NCI-H748 treated with DMSO at 0.1 percent for 48 hours (cell line): ENCODE results near the gene PLA2G6.

Experiments
- DNase-seq: peaks from one replicate; lab custom pipeline; 2025; lab: John Stamatoyannopoulos, UW

Gene PLA2G6

DNA sequence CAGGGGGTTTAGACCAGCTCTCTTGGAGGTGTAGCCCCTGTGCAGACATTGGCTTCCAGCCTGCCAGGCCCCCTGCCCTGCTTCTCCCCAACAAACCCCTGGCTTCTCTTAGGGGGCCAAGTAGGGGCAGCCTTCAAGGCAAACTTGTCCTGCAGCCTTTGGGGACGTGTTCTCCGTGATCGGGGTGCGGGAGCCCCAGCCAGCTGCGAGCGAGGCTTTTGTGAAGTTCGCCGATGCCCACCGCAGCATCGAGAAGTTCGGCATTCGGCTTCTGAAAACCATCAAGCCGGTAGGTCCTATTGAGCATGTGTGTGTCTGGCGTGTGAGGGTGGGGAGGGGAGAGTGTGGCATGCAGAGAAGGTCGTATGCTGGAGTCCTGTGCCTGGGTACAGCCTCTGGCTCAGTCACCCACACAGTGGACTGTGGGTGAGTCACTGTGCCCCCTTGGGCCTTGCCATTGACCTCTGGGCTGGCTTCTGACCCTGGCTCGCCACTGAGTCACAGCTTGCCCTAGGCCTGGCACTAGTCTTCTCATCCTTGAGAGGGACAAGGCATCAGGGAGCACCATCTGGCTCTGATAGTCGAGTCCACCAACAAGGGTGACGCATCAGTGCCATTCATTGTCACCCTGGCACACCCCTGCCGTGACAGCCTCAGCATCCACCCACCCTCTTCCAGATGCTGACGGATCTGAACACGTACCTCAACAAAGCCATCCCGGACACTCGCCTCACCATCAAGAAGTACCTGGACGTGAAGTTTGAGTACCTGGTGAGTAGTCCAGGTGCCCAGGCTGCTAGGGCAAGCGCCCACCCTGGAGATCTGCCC, 109.1 kb downstream of the PLA2G6 start:
- no peak for DNase-seq

DNA sequence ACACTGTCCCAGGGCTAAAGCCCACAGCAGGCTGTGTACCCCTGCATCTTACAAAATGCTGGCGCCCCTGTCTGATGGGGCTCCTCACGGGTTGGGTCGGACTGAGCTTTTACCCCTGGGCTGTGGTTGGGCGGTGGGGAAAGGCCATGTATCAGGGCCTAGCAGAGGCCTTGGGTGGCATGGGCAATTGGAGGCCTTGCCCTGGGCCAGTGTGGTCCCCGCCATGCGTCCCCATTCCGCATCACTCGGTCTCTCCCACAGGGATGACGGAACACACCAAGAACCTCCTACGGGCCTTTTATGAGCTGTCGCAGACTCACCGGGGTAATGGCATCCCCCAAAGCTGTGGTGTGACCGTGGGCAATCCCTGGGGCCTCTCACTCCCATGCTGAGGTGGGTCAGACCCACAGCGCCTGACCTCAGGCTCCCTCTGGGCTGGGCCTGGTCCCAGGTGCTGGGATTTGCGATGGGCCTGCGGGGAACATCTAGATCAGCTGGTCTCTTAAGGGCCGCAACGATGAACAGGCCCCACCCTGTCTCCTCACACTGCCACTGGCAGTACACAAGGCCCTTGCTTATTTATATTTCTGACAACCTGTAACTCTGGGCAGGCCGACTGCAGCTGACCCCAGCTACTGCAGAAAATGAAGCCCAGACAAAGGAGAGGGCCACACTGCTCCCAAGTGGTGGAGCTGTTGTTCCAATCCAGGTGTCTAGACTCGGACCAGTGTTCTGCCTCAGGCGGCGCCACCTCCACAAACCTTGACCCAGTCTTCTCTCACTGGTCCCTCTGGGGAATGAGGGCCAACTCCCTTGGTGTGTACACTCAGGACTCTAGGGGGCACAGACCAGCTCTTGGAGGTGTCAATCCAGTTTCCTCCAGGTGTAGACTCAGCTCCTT, 110.0 kb downstream of the PLA2G6 start:
- no peak for DNase-seq

DNA sequence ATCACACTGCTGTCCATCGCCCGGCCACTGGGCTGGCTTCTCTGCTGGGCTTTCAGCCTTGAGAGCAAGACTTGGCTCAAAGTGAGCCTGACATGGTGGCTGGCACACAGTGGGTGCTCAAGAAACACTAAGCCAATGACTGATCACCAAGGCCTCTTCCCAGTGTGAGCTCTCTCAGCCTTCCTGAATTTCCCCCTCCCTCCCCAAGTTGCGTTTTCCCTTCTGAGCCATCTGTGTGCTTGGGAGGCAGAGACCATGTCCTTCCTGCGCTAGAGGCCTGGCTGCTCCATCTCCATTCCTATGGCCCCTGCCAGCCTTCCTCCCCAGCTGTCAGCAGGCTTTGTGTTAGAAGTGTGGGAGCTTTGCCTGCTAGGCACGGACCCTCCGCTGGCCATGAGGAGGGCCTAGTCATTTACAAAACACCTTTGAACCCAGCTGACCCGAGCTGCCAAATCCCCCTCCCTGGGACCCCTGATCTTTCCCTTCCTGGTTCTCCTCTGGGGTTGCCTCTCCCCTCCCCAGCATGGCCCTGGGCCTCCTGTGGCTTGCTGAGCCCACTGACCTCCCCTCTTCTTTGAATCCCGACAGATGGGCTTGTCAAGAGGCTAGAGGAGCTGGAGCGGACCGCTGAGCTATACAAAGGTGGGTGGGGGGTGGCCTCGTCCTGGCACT, 111.2 kb downstream of the PLA2G6 start:
- no peak for DNase-seq

DNA sequence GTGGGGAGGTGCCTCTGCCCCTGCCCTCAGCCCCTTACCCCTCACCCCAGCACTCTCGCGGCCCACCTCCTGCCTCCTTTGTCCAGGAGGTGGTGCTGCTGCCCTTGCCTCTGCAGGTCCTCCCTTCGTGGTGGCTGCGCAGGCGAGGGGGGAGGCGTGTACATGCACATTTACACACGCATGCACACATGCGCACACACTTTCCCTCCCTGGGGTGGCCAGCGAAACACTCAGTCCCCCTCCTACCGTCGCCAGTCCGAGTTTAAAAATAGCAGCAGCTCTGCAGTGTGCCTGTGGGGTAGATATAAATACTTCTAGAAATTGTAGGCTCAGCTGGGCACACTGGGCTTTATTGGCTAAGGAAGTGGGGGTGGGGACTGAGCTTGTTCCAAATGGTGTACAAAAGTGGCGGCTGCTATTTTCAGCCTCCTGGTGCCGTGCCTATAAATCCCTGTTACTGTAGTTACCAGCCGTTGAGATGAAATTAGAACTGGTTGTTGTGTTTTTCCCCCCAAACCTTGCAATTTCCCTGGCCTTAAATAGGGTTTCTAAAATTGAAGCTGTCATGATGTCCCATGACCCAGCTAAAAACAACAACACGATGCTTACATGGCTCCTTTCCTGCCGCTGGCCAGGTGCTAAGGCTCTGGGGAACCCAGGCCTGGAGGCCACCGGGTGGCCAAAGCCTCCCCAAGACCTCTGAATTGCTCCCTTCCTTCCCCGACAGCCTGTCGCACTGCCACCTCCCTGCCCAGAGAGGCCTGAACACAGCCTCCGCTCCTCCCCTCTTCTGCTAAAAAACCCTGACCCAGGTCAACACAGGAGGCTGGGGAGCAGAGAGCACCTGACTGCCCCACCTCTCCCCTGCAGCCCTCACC, 112.0 kb downstream of the PLA2G6 start:
- DNase-seq: no peak

DNA sequence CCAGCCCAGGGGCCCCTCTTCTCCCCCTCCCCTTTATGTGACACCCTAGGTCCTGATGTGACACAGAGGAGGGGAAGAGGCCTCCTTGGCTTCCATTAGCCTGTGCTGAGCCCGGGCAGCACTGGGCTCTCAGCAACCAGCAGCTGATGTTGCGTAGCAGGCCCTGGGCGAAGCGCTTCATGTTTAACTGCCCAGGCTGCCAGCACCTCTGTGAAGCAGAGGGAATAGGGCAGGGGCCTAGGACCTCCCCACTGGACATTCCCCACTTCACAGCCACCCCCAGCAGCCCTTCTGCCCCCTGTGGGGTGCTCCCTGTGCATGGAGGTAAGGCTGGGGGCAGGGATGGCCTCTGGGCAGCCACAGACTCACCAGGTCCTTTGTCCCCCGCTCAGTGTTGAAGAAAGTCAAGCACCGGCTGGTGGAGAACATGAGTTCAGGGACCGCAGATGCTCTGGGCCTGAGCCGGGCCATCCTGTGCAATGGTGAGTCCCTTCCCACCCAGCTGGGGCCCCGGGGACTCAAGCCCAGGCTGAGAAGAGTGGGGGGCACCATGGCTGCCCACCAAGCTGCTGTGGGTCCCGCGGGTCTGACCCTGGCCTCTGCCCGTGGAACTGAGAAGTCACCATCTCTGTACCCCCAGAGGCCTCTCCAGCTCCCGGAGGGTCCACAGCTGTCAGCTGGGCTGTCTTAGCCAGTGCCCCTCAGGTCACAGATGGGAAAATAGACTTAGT, 112.8 kb downstream of the PLA2G6 start:
- DNase-seq: no peak

DNA sequence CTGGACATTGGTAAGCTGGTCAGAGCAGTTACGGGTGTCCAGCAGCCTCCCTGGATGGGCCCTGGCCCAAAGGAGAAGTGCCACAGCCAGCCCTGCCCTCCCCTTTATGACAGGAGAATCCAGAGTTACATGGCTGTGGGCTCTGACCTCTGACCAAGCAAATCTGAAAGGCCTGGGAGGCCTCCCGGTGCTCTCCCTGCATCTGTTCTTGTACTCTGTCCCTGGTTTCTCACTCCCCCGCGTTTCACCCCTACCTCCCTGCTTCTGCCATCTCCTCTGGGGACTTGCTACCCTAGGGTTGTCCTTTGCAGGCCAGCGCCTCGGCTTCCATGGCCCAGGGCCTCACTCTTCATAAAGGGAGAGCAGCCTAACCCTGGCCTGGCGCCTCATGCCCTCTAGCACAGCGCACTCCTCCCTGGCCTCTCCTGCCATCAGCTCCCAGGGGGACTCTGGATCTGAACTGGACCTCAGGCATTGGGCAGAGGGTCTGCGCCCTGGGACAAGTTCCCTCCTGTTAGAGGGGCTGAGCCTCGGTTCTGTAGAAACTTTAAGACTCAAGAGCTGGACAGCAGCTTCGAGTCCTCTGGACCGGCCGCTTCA, 113.8 kb downstream of the PLA2G6 start:
- no peak for DNase-seq

DNA sequence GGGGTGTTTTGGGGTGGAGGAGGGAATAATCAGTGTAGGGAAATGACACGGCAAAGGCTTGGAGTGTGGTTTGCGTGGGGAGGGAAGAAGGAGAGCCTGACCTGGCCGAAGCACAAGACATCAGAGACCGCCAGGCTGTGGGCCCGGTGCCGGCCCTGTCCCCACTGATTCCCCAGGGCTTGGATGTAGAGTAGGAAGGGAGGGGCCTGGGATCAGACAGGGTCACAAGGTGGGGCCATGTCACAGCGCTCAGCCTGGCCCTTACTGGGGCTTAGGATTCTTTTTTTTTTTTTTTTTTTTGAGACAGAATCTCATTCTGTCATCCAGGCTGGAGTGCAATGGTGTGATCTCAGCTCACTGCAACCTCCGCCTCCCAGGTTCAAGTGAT, 114.6 kb downstream of the PLA2G6 start:
- DNase-seq: no peak

DNA sequence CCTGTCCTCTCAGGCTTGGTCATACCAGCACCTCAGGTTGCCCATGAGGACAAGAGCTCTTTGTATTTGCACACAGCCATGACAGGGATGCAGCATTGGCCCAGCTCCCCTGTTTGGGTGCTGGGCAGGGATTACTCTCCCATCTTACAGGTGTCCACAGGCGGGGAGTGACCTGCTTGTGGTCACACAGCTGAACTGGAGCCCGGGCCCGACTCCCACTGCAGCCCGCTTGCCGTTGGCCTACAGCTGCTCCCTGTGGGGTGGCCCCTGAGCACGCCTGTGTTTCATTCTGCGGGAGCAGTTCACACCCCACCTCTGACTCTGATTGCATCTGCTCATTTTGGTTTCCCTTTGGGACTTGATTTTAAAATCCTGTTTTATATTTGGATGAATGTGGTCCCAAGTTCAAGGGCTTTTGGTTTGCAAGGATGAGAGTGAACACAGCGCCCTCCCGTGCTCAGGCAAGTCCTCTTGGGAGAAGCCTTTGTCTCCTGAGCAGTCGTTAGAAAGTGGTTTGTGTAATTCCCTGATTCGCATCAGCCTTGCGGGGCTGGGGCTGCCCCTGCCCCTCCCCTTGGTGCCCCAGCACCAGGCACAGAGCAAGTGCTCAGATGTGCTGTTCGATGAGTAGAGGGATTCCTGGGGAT, 115.1 kb downstream of the PLA2G6 start:
- no peak for DNase-seq

DNA sequence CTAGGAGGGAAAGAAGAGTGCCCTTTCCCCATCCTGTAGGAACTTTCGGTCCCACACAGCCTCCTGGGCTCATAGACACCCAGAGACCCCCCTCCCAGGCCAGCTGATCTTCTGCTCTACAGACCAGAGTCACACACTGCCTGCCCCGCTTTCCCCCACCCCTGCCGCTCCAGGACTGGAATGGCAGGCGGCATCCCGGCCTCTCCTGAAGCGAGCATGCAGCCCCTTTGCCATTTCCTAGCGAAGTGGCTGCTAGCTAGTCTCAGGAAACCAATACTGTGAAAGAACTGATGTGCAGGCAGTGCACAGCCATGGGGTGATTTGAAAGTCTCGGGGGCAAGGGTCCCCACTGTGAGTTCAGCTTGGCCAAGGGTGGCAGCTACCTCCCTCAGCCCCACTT, 116.1 kb downstream of the PLA2G6 start:
- no peak for DNase-seq

DNA sequence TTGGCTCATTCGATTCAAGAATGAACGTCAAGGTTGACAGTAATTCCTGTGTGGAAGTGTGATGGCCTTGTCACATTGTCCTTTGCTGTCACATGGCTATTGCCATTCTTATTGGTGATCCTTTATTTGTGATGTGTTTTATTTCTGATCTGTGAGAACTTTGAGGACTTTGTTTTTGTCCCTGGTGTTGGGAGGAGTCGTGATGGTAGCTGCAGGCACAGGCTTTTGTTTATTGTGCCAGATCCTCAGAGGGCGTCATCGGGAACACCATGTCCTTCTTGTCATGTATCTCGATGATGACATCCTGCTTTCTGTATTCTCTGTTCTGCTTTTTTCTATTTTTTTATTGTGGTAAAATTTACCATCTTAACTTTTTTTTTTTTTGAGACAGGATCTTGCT, 118.8 kb downstream of the PLA2G6 start:
- DNase-seq: no peak
